ENCODE measurements around the gene WDCP.

The WDCP gene

GRCh38 chr2:24058564-24059271 lies 11.5 kb upstream of the WDCP start:
- peaks cover 6% of the 10 kb centered on the region for H3K4me1 ChIP-seq (ENCODE audit: control insufficient read depth, insufficient read depth, low read length, unreplicated experiment)

GRCh38 chr2:24055750-24056149 lies 8.6 kb upstream of the WDCP start:
- no peak overlapping the region for H2AFZ ChIP-seq (ENCODE audit: low read length, unreplicated experiment)
- no peaks in the 10 kb centered on the region for H3K27me3 ChIP-seq (ENCODE audit: insufficient read depth, low read length)
- H3K79me2 ChIP-seq (ENCODE audit: control insufficient read depth, insufficient read depth, low read length, unreplicated experiment), result no peaks in the 10 kb centered on the region
- no peak overlapping the region for H3K27ac ChIP-seq (ENCODE audit: low read depth, low read length)
- H3K36me3 ChIP-seq (ENCODE audit: insufficient read depth, low read length), result no peaks in the 10 kb centered on the region
- H3K4me3 ChIP-seq (ENCODE audit: low read depth, low read length), result no peak overlapping the region
- peaks cover 6% of the 10 kb centered on the region for H3K4me1 ChIP-seq (ENCODE audit: control insufficient read depth, insufficient read depth, low read length, unreplicated experiment)

More at GRCh38 chr2:24058564-24059271, 11.5 kb upstream of the WDCP start:
- Histone ChIP-seq H3K79me2 (ENCODE audit: control insufficient read depth, insufficient read depth, low read length, unreplicated experiment) (no peaks in the 10 kb centered on the region), H3K36me3 (ENCODE audit: insufficient read depth, low read length) (no peaks in the 10 kb centered on the region), H3K27me3 (ENCODE audit: insufficient read depth, low read length) (no peaks in the 10 kb centered on the region), H3K27ac (ENCODE audit: low read depth, low read length) (no peak overlapping the region), H3K4me3 (ENCODE audit: low read depth, low read length) (no peak overlapping the region), H2AFZ (ENCODE audit: low read length, unreplicated experiment) (no peak overlapping the region)

GRCh38 chr2:24054366-24055010 lies 7.3 kb upstream of the WDCP start:
- no peak overlapping the region for H3K27ac ChIP-seq (ENCODE audit: low read depth, low read length)
- H3K4me1 ChIP-seq (ENCODE audit: control insufficient read depth, insufficient read depth, low read length, unreplicated experiment), result peaks cover 6% of the 10 kb centered on the region
- H3K36me3 ChIP-seq (ENCODE audit: insufficient read depth, low read length), result no peaks in the 10 kb centered on the region
- H2AFZ ChIP-seq (ENCODE audit: low read length, unreplicated experiment), result no peak overlapping the region
- H3K27me3 ChIP-seq (ENCODE audit: insufficient read depth, low read length), result no peaks in the 10 kb centered on the region
- no peaks in the 10 kb centered on the region for H3K79me2 ChIP-seq (ENCODE audit: control insufficient read depth, insufficient read depth, low read length, unreplicated experiment)
- no peak overlapping the region for H3K4me3 ChIP-seq (ENCODE audit: low read depth, low read length)

GRCh38 chr2:24052951-24053350 lies 5.8 kb upstream of the WDCP start:
- no peaks in the 10 kb centered on the region for H3K4me1 ChIP-seq (ENCODE audit: control insufficient read depth, insufficient read depth, low read length, unreplicated experiment)
- no peaks in the 10 kb centered on the region for H3K79me2 ChIP-seq (ENCODE audit: control insufficient read depth, insufficient read depth, low read length, unreplicated experiment)
- H3K36me3 ChIP-seq (ENCODE audit: insufficient read depth, low read length), result no peaks in the 10 kb centered on the region
- H3K27ac ChIP-seq (ENCODE audit: low read depth, low read length), result no peak overlapping the region
- no peak overlapping the region for H2AFZ ChIP-seq (ENCODE audit: low read length, unreplicated experiment)
- H3K4me3 ChIP-seq (ENCODE audit: low read depth, low read length), result no peak overlapping the region
- H3K27me3 ChIP-seq (ENCODE audit: insufficient read depth, low read length), result no peaks in the 10 kb centered on the region

GRCh38 chr2:24051833-24052232 lies 4.6 kb upstream of the WDCP start:
- Histone ChIP-seq H2AFZ (ENCODE audit: low read length, unreplicated experiment) (no peak overlapping the region), H3K79me2 (ENCODE audit: control insufficient read depth, insufficient read depth, low read length, unreplicated experiment) (no peaks in the 10 kb centered on the region), H3K27ac (ENCODE audit: low read depth, low read length) (no peak overlapping the region), H3K4me3 (ENCODE audit: low read depth, low read length) (no peak overlapping the region), H3K4me1 (ENCODE audit: control insufficient read depth, insufficient read depth, low read length, unreplicated experiment) (no peaks in the 10 kb centered on the region), H3K36me3 (ENCODE audit: insufficient read depth, low read length) (no peaks in the 10 kb centered on the region), H3K27me3 (ENCODE audit: insufficient read depth, low read length) (no peaks in the 10 kb centered on the region)

GRCh38 chr2:24050041-24050979 lies 3.1 kb upstream of the WDCP start:
- peak overlapping the region; percentile 61 for H2AFZ ChIP-seq (ENCODE audit: low read length, unreplicated experiment)
- peaks cover 10% of the 10 kb centered on the region for H3K79me2 ChIP-seq (ENCODE audit: control insufficient read depth, insufficient read depth, low read length, unreplicated experiment)
- peak overlapping the region; percentile 86 for H3K4me3 ChIP-seq (ENCODE audit: low read depth, low read length)
- H3K4me1 ChIP-seq (ENCODE audit: control insufficient read depth, insufficient read depth, low read length, unreplicated experiment), result peaks cover 3% of the 10 kb centered on the region
- H3K27me3 ChIP-seq (ENCODE audit: insufficient read depth, low read length), result no peaks in the 10 kb centered on the region
- H3K36me3 ChIP-seq (ENCODE audit: insufficient read depth, low read length), result no peaks in the 10 kb centered on the region
- H3K27ac ChIP-seq (ENCODE audit: low read depth, low read length), result no peak overlapping the region

- Histone ChIP-seq H3K27ac (ENCODE audit: low read depth, low read length) (no peak within 1 kb of the TSS), H2AFZ (ENCODE audit: low read length, unreplicated experiment) (peak within 1 kb of the TSS; percentile 61), H3K36me3 (ENCODE audit: insufficient read depth, low read length) (no peaks in the 10 kb centered on the region), H3K4me1 (ENCODE audit: control insufficient read depth, insufficient read depth, low read length, unreplicated experiment) (peaks cover 3% of the 10 kb centered on the region), H3K4me3 (ENCODE audit: low read depth, low read length) (peak within 1 kb of the TSS; percentile 86), H3K79me2 (ENCODE audit: control insufficient read depth, insufficient read depth, low read length, unreplicated experiment) (peaks cover 15% of the 10 kb centered on the region), H3K27me3 (ENCODE audit: insufficient read depth, low read length) (no peaks in the 10 kb centered on the region)
Observed at GRCh38 chr2:24049485-24050021, 2.4 kb upstream of the WDCP start, which contains the start of gene FKBP1B. Gene FKBP1B, plus strand, starts transcription at chr2:24049741. Its CDS starts 109 bp downstream, at chr2:24049850.

GRCh38 chr2:24048769-24049484 lies 1.7 kb upstream of the WDCP start:
- no peaks in the 10 kb centered on the region for H3K36me3 ChIP-seq (ENCODE audit: insufficient read depth, low read length)
- H3K27me3 ChIP-seq (ENCODE audit: insufficient read depth, low read length), result no peaks in the 10 kb centered on the region
- peak overlapping the region; percentile 61 for H2AFZ ChIP-seq (ENCODE audit: low read length, unreplicated experiment)
- H3K4me3 ChIP-seq (ENCODE audit: low read depth, low read length), result peak overlapping the region; percentile 86
- peaks cover 17% of the 10 kb centered on the region for H3K79me2 ChIP-seq (ENCODE audit: control insufficient read depth, insufficient read depth, low read length, unreplicated experiment)
- peaks cover 3% of the 10 kb centered on the region for H3K4me1 ChIP-seq (ENCODE audit: control insufficient read depth, insufficient read depth, low read length, unreplicated experiment)
- no peak overlapping the region for H3K27ac ChIP-seq (ENCODE audit: low read depth, low read length)

- H3K36me3 ChIP-seq (ENCODE audit: insufficient read depth, low read length), result no peaks in the 10 kb centered on the region
- H3K79me2 ChIP-seq (ENCODE audit: control insufficient read depth, insufficient read depth, low read length, unreplicated experiment), result peaks cover 18% of the 10 kb centered on the region
- peak overlapping the region; percentile 77 for H2AFZ ChIP-seq (ENCODE audit: low read length, unreplicated experiment)
- H3K4me1 ChIP-seq (ENCODE audit: control insufficient read depth, insufficient read depth, low read length, unreplicated experiment), result peaks cover 3% of the 10 kb centered on the region
- H3K4me3 ChIP-seq (ENCODE audit: low read depth, low read length), result peak overlapping the region; percentile 22; the same call in 1 of the 2 replicates
- no peak overlapping the region for H3K27ac ChIP-seq (ENCODE audit: low read depth, low read length)
- no peaks in the 10 kb centered on the region for H3K27me3 ChIP-seq (ENCODE audit: insufficient read depth, low read length)
Observed at GRCh38 chr2:24047703-24048033, 477 bp upstream of the WDCP start.

GRCh38 chr2:24046599-24046929 lies 627 bp downstream of the WDCP start:
- H2AFZ ChIP-seq (ENCODE audit: low read length, unreplicated experiment), result peak overlapping the region; percentile 56

More at GRCh38 chr2:24046599-24046929, 627 bp downstream of the WDCP start:
- Histone ChIP-seq H3K79me2 (ENCODE audit: control insufficient read depth, insufficient read depth, low read length, unreplicated experiment) (peaks cover 18% of the 10 kb centered on the region), H3K4me3 (ENCODE audit: low read depth, low read length) (peak overlapping the region; percentile 88), H3K27ac (ENCODE audit: low read depth, low read length) (no peak overlapping the region), H3K36me3 (ENCODE audit: insufficient read depth, low read length) (no peaks in the 10 kb centered on the region), H3K27me3 (ENCODE audit: insufficient read depth, low read length) (no peaks in the 10 kb centered on the region), H3K4me1 (ENCODE audit: control insufficient read depth, insufficient read depth, low read length, unreplicated experiment) (peaks cover 3% of the 10 kb centered on the region)
